CD14-positive monocyte (primary cell): ENCODE measurements around the gene TPRN. TPM values are rescaled to one million over a fixed set of nuclear protein-coding genes. Genes with fewer than 3 reads are reported as not detected.
A peak's percentile ranks its signal among the peaks of the same experiment; 100 is the strongest.

Source experiments
- DNase-seq, 3 donors: peaks; one replicate each; pipeline ENCODE4 v3.0.0-alpha.2; 2011 to 2022
- H2AFZ ChIP-seq: 2 replicates; pipeline ENCODE4 v1.6.0; 2012; ENCODE audit warnings: mild to moderate bottlenecking, low read depth, low read length, inconsistent platforms; ENCODE audit not compliant: insufficient read depth, poor library complexity, severe bottlenecking
- H3K27ac ChIP-seq, 2 donors: 1 replicate in 1 of 2; 2 replicates in 1 of 2; pipeline ENCODE4 v1.5.1; 2012 to 2013; ENCODE audit warnings: low read length in 2 of 2, control low read depth in 1 of 2, inconsistent platforms in 1 of 2, low read depth in 1 of 2, mild to moderate bottlenecking in 1 of 2
- H3K27me3 ChIP-seq, 2 donors: one replicate each; pipeline versions ENCODE4 v1.6.0 to v1.6.1; 2011 to 2013; ENCODE audit warnings: low read length in 2 of 2; ENCODE audit not compliant: control insufficient read depth in 2 of 2, insufficient read depth in 2 of 2
- H3K36me3 ChIP-seq, 2 donors: replicated peaks in 1 of 2; 1 replicate in 1 of 2; 2 replicates in 1 of 2; pipeline versions ENCODE4 v1.5.1 to v1.6.1; 2012 to 2013; ENCODE audit warnings: low read length in 2 of 2, control low read depth in 1 of 2, inconsistent platforms in 1 of 2, mild to moderate bottlenecking in 1 of 2; ENCODE audit not compliant: insufficient read depth in 2 of 2, control insufficient read depth in 1 of 2
- H3K4me1 ChIP-seq, 2 donors: 1 replicate in 1 of 2; 2 replicates in 1 of 2; pipeline versions ENCODE4 v1.5.1 to v1.6.1; 2012 to 2013; ENCODE audit warnings: low read length in 2 of 2, control low read depth in 1 of 2, inconsistent platforms in 1 of 2, mild to moderate bottlenecking in 1 of 2, moderate library complexity in 1 of 2; ENCODE audit not compliant: insufficient read depth in 2 of 2, control insufficient read depth in 1 of 2
- H3K4me2 ChIP-seq: replicated peaks from 2 replicates; pipeline ENCODE3; 2012; ENCODE audit warnings: low read length, moderate library complexity, mild to moderate bottlenecking; ENCODE audit not compliant: poor library complexity, severe bottlenecking; ENCODE audit errors: extremely low read depth
- H3K4me3 ChIP-seq, 3 experiments: fragments of 200-600 bp in 1 of 3; sonication (generic) in 1 of 3; replicated peaks in 1 of 3; 1 replicate in 2 of 3; 2 replicates in 1 of 3; pipeline ENCODE4 v1.5.1; 2011 to 2013; ENCODE audit warnings: low read length in 3 of 3, mild to moderate bottlenecking in 3 of 3, control low read depth in 2 of 3, low read depth in 2 of 3, inconsistent platforms in 1 of 3, moderate library complexity in 1 of 3
- H3K79me2 ChIP-seq: 2 replicates; pipeline ENCODE4 v1.6.0; 2012; ENCODE audit warnings: mild to moderate bottlenecking, control low read depth, inconsistent platforms, low read length, moderate library complexity; ENCODE audit not compliant: insufficient read depth
- H3K9ac ChIP-seq: 2 replicates; pipeline ENCODE4 v1.6.0; 2017; ENCODE audit warnings: low read length, mild to moderate bottlenecking; ENCODE audit not compliant: insufficient read depth, poor library complexity, severe bottlenecking
- H3K9me3 ChIP-seq, 2 donors: replicated peaks in 1 of 2; 1 replicate in 1 of 2; 2 replicates in 1 of 2; pipeline versions ENCODE4 v1.5.1 to v1.6.1; 2012 to 2013; ENCODE audit warnings: low read length in 2 of 2, control low read depth in 1 of 2; ENCODE audit not compliant: control insufficient read depth in 1 of 2, insufficient read depth in 1 of 2
- H4K20me1 ChIP-seq: 2 replicates; pipeline ENCODE4 v1.6.0; 2012; ENCODE audit warnings: mild to moderate bottlenecking, low read length, control low read depth, moderate library complexity; ENCODE audit not compliant: insufficient read depth
- H3K27ac Mint-ChIP-seq, 7 donors: one replicate each; pipeline ENCODE4 v1.8.0; 2020; ENCODE audit warnings: mild to moderate bottlenecking in 7 of 7, mixed read lengths in 7 of 7, moderate library complexity in 6 of 7, inconsistent platforms in 2 of 7
- H3K27me3 Mint-ChIP-seq, 3 donors: one replicate each; pipeline ENCODE4 v1.8.0; 2021 to 2022; ENCODE audit warnings: low read depth in 3 of 3, mild to moderate bottlenecking in 3 of 3, mixed read lengths in 3 of 3, moderate library complexity in 3 of 3, inconsistent platforms in 1 of 3
- H3K36me3 Mint-ChIP-seq, 2 donors: one replicate each; pipeline ENCODE4 v1.8.0; 2020; ENCODE audit warnings: mixed read lengths in 2 of 2, inconsistent platforms in 1 of 2, mild to moderate bottlenecking in 1 of 2
- H3K4me1 Mint-ChIP-seq: one replicate; pipeline ENCODE4 v1.8.0; 2020; ENCODE audit warnings: mild to moderate bottlenecking, mixed read lengths
- H3K4me3 Mint-ChIP-seq, 2 donors: one replicate each; pipeline ENCODE4 v1.8.0; 2020; ENCODE audit warnings: mild to moderate bottlenecking in 2 of 2, mixed read lengths in 2 of 2, moderate library complexity in 1 of 2
- H3K9me3 Mint-ChIP-seq, 7 donors: one replicate each; pipeline ENCODE4 v1.8.0; 2020 to 2022; ENCODE audit warnings: mixed read lengths in 7 of 7, mild to moderate bottlenecking in 6 of 7, moderate library complexity in 6 of 7, inconsistent platforms in 2 of 7
- WGBS: methylation state at CpG from one replicate; pipeline ENCODE4 v1.1.5; 2013; ENCODE audit warnings: missing lambda C conversion rate; ENCODE audit not compliant: insufficient coverage; 5-methylcytosine and 5-hydroxymethylcytosine counted together
- intact Hi-C, 2 donors: fragments of 100-400 bp; cut with micrococcal nuclease; formaldehyde crosslinking; loops; one replicate each; pipeline versions ENCODE4 v1.15.0 to v1.15.1; 2023
- polyA plus RNA-seq, 3 donors: library from polyadenylated mRNA; depleted of rRNA in 1 of 3; unstranded in 2 of 3; stranded (reverse) in 1 of 3; fragments of 300-500 nt in 2 of 3; fragments of >200 nt in 1 of 3; fragmentation: Illumina TruSeq in 2 of 3; gene quantifications; 1 replicate in 2 of 3; 2 replicates in 1 of 3; pipeline ENCODE4 v1.2.3, GENCODE V29; 2012 to 2021
- TF ChIP-seq, protein P1 (sequence below): fragments of 200-600 bp; IDR thresholded peaks from one replicate; pipeline ENCODE4 v1.8.0; 2022; ENCODE audit warnings: antibody characterized with exemption, mild to moderate bottlenecking

The TPRN gene
- polyA plus RNA-seq, 3 donors, result 0.30 to 4.6 (median 0.46) TPM

- no peak overlapping the region for H3K27ac ChIP-seq
- H2AFZ ChIP-seq, result no peak overlapping the region
- WGBS, result 54% methylated on average over 11 of the region's 14 CpGs
- Mint-ChIP-seq H3K36me3 (no peaks in the 10 kb centered on the region), H3K4me1 (peaks cover 9% of the 10 kb centered on the region), H3K9me3 (peaks cover 0 to 25% (median 8%) of the 10 kb centered on the region in 7 donors), H3K27me3 (peaks cover 76 to 99% (median 93%) of the 10 kb centered on the region in 3 donors), H3K27ac (no peak overlapping the region), H3K4me3 (peak overlapping the region in 1 of 2 donors; percentile 75)
- H3K79me2 ChIP-seq, result no peaks in the 10 kb centered on the region
- no peak for DNase-seq
- H4K20me1 ChIP-seq, result no peaks in the 10 kb centered on the region
- peaks cover 14 to 89% of the 10 kb centered on the region in 2 donors for H3K27me3 ChIP-seq
- H3K4me3 ChIP-seq, result no peak overlapping the region
- no peak overlapping the region for H3K4me2 ChIP-seq
- TF ChIP-seq, protein P1, sequence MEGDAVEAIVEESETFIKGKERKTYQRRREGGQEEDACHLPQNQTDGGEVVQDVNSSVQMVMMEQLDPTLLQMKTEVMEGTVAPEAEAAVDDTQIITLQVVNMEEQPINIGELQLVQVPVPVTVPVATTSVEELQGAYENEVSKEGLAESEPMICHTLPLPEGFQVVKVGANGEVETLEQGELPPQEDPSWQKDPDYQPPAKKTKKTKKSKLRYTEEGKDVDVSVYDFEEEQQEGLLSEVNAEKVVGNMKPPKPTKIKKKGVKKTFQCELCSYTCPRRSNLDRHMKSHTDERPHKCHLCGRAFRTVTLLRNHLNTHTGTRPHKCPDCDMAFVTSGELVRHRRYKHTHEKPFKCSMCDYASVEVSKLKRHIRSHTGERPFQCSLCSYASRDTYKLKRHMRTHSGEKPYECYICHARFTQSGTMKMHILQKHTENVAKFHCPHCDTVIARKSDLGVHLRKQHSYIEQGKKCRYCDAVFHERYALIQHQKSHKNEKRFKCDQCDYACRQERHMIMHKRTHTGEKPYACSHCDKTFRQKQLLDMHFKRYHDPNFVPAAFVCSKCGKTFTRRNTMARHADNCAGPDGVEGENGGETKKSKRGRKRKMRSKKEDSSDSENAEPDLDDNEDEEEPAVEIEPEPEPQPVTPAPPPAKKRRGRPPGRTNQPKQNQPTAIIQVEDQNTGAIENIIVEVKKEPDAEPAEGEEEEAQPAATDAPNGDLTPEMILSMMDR, result no peak
- H3K9me3 ChIP-seq, result peaks cover 6 to 17% of the 10 kb centered on the region in 2 donors
- H3K36me3 ChIP-seq, result no peaks in the 10 kb centered on the region
- no peak overlapping the region for H3K9ac ChIP-seq
- intact Hi-C loops, result no loop called here
- peaks cover 7 to 19% of the 10 kb centered on the region in 2 donors for H3K4me1 ChIP-seq
These were observed 41.2 kb downstream of the TPRN start for GRCh38 chr9:137159105-137160053.

DNA sequence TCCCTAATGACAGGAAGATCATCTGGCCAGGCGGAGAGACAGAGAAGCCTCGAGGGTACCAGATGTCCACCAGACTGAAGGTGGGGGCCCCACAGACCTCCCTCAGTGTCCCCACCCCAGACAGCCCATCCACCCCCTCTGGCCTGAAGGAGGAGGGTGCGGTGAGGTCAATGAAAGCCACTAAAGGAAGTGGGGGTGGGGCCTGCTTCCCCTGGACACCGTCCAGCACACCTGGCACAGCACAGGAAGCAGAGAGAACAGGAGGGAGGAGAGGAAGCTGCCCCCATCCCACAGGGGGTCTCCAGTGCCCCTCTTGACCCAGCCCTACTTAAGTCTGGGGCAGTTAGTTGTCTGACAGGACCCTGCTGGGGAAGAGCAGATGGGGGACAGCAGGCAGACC is 41.9 kb downstream of the TPRN start:
- 0% methylated on average over 1 of the region's 4 CpGs for WGBS
- no peak overlapping the region for H3K27ac Mint-ChIP-seq
- Histone ChIP-seq H4K20me1 (no peaks in the 10 kb centered on the region), H3K9ac (no peak overlapping the region), H3K79me2 (no peaks in the 10 kb centered on the region), H3K36me3 (no peaks in the 10 kb centered on the region), H3K4me3 (no peak overlapping the region), H3K4me2 (no peak overlapping the region), H3K27me3 (peaks cover 14 to 82% of the 10 kb centered on the region in 2 donors), H3K4me1 (peaks cover 7 to 18% of the 10 kb centered on the region in 2 donors), H3K27ac (no peak overlapping the region), H3K9me3 (peaks cover 6 to 15% of the 10 kb centered on the region in 2 donors), H2AFZ (no peak overlapping the region)
- intact Hi-C loops, result no loop called here
- TF ChIP-seq, protein P1, result no peak
- peaks cover 9% of the 10 kb centered on the region for H3K4me1 Mint-ChIP-seq
- H3K4me3 Mint-ChIP-seq, result peak overlapping the region in 1 of 2 donors; percentile 75
- no peak for DNase-seq
- peaks cover 71 to 92% (median 87%) of the 10 kb centered on the region in 3 donors for H3K27me3 Mint-ChIP-seq
- no peaks in the 10 kb centered on the region for H3K36me3 Mint-ChIP-seq
- H3K9me3 Mint-ChIP-seq, result peaks cover 0 to 25% (median 8%) of the 10 kb centered on the region in 7 donors
